ENCODE data around the gene HDAC7.

HDAC7 gene

GRCh38 chr12:47777741-47778558, 41.8 kb downstream of the HDAC7 start:
- H3K36me3 ChIP-seq (ENCODE audit: control insufficient read depth, insufficient read depth, low read length): no peaks in the 10 kb centered on the region
- no peak overlapping the region for H2AFZ ChIP-seq
- peaks cover 56% of the 10 kb centered on the region for H3K4me1 ChIP-seq
- peak overlapping the region; percentile 92 for H3K27ac ChIP-seq
- no peaks in the 10 kb centered on the region for H3K9me3 ChIP-seq (ENCODE audit: control insufficient read depth, low read length)
- H3K4me2 ChIP-seq (ENCODE audit: low read length): peak overlapping the region; percentile 19
- no peak overlapping the region for H3K4me3 ChIP-seq (ENCODE audit: low read depth, low read length)
- no peaks in the 10 kb centered on the region for H3K27me3 ChIP-seq (ENCODE audit: control insufficient read depth, insufficient read depth, low read length)
- TF ChIP-seq CTCF (IDR thresholded peaks at IDR 0.05): no peak
- H3K79me2 ChIP-seq: peaks cover 15% of the 10 kb centered on the region
- no peak overlapping the region for H3K9ac ChIP-seq

GRCh38 chr12:47777151-47777550, 42.6 kb downstream of the HDAC7 start:
- peak overlapping the region; percentile 92 for H3K27ac ChIP-seq
- H3K4me1 ChIP-seq: peaks cover 56% of the 10 kb centered on the region
- no peak overlapping the region for H3K9ac ChIP-seq

GRCh38 chr12:47776471-47777143, 43.1 kb downstream of the HDAC7 start:
- TF ChIP-seq CTCF (IDR thresholded peaks at IDR 0.05): no peak

More at GRCh38 chr12:47777151-47777550, 42.6 kb downstream of the HDAC7 start:
- no peak for TF ChIP-seq CTCF (IDR thresholded peaks at IDR 0.05)
- H3K79me2 ChIP-seq: peaks cover 15% of the 10 kb centered on the region
- no peak overlapping the region for H2AFZ ChIP-seq
- H3K27me3 ChIP-seq (ENCODE audit: control insufficient read depth, insufficient read depth, low read length): no peaks in the 10 kb centered on the region
- H3K4me3 ChIP-seq (ENCODE audit: low read depth, low read length): peak overlapping the region; percentile 11
- peak overlapping the region; percentile 44 for H3K4me2 ChIP-seq (ENCODE audit: low read length)
- no peaks in the 10 kb centered on the region for H3K36me3 ChIP-seq (ENCODE audit: control insufficient read depth, insufficient read depth, low read length)
- no peaks in the 10 kb centered on the region for H3K9me3 ChIP-seq (ENCODE audit: control insufficient read depth, low read length)

GRCh38 chr12:47775100-47775911, 44.4 kb downstream of the HDAC7 start:
- no peak for TF ChIP-seq CTCF (IDR thresholded peaks at IDR 0.05)
- H2AFZ ChIP-seq: no peak overlapping the region
- H3K4me3 ChIP-seq (ENCODE audit: low read depth, low read length): no peak overlapping the region
- H3K27ac ChIP-seq: peak overlapping the region; percentile 92
- H3K9ac ChIP-seq: no peak overlapping the region
- H3K27me3 ChIP-seq (ENCODE audit: control insufficient read depth, insufficient read depth, low read length): no peaks in the 10 kb centered on the region
- peaks cover 56% of the 10 kb centered on the region for H3K4me1 ChIP-seq
- H3K79me2 ChIP-seq: peaks cover 15% of the 10 kb centered on the region
- H3K9me3 ChIP-seq (ENCODE audit: control insufficient read depth, low read length): no peaks in the 10 kb centered on the region
- H3K4me2 ChIP-seq (ENCODE audit: low read length): peak overlapping the region; percentile 44
- no peaks in the 10 kb centered on the region for H3K36me3 ChIP-seq (ENCODE audit: control insufficient read depth, insufficient read depth, low read length)

More at GRCh38 chr12:47776471-47777143, 43.1 kb downstream of the HDAC7 start:
- peaks cover 15% of the 10 kb centered on the region for H3K79me2 ChIP-seq
- peak overlapping the region; percentile 11 for H3K4me3 ChIP-seq (ENCODE audit: low read depth, low read length)
- no peak overlapping the region for H3K9ac ChIP-seq
- no peak overlapping the region for H2AFZ ChIP-seq
- no peaks in the 10 kb centered on the region for H3K9me3 ChIP-seq (ENCODE audit: control insufficient read depth, low read length)
- peaks cover 56% of the 10 kb centered on the region for H3K4me1 ChIP-seq
- no peaks in the 10 kb centered on the region for H3K36me3 ChIP-seq (ENCODE audit: control insufficient read depth, insufficient read depth, low read length)
- H3K4me2 ChIP-seq (ENCODE audit: low read length): peak overlapping the region; percentile 44
- H3K27me3 ChIP-seq (ENCODE audit: control insufficient read depth, insufficient read depth, low read length): no peaks in the 10 kb centered on the region
- peak overlapping the region; percentile 92 for H3K27ac ChIP-seq

Measured in parathyroid adenoma (tissue), 2 donors.